HL-60 (cell line): Measurements from ENCODE around the gene ESPNL.

Source experiments
- DNase-seq, 2 experiments: peaks; one replicate each; pipeline ENCODE4 v3.0.0-alpha.2; 2010 to 2020; ENCODE audit warnings: low read depth in 1 of 2, low spot score in 1 of 2
- H3K27ac ChIP-seq: fragments of 250-450 bp; sonication (Bioruptor Pico); replicated peaks from 2 replicates; pipeline ENCODE4 v1.5.1; 2020; ENCODE audit warnings: mild to moderate bottlenecking, moderate library complexity
- H3K27me3 ChIP-seq: fragments of 250-450 bp; sonication (Bioruptor Pico); 2 replicates; pipeline ENCODE4 v1.5.1; 2021; ENCODE audit warnings: mild to moderate bottlenecking, moderate library complexity; ENCODE audit not compliant: insufficient read depth, poor library complexity, severe bottlenecking
- H3K4me3 ChIP-seq: replicated peaks from 2 replicates; pipeline ENCODE4 v1.5.1; 2011; ENCODE audit warnings: mild to moderate bottlenecking, control low read depth, low read length; ENCODE audit not compliant: insufficient read depth
- GABPA ChIP-seq: IDR thresholded peaks from 2 replicates; pipeline ENCODE4 v1.6.1; 2012; ENCODE audit warnings: low read depth
- POLR2AphosphoS5 ChIP-seq: IDR thresholded peaks from 2 replicates; pipeline ENCODE4 v1.6.1; 2012; ENCODE audit warnings: low read depth
- SPI1 ChIP-seq: IDR thresholded peaks from 2 replicates; pipeline ENCODE4 v1.6.1; 2012; ENCODE audit warnings: low read depth, mild to moderate bottlenecking, borderline replicate concordance
- TF ChIP-seq, protein P1 (sequence below): IDR thresholded peaks from one replicate; pipeline ENCODE4 v1.5.1; 2011; ENCODE audit warnings: low read length, control low read depth, inconsistent platforms; ENCODE audit not compliant: insufficient read depth
- TF ChIP-seq, protein P2 (sequence below): IDR thresholded peaks from 2 replicates; pipeline ENCODE4 v1.6.1; 2012; ENCODE audit warnings: low read depth; ENCODE audit not compliant: insufficient replicate concordance

ESPNL gene

DNA sequence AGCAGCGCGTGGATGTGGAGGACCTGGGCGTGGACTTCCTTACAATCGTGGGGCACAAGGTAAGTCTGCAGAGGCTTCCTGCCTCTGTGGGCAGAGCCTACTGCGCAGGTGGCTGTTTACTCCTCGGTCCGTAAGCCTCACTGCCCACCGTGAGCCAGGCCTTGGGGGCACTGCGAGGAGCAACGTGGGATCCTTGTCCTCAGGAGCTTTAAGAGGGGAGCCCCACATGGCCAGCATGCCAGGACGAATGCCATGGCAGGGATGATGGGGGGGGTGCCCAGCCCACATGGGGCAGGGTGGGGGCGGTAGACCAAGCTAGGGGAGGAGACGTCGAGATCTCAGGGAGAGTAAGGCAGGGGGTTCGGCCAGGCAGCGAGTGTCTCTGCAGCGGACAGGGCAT, 18.0 kb upstream of the ESPNL start:
- TF ChIP-seq, protein P1, sequence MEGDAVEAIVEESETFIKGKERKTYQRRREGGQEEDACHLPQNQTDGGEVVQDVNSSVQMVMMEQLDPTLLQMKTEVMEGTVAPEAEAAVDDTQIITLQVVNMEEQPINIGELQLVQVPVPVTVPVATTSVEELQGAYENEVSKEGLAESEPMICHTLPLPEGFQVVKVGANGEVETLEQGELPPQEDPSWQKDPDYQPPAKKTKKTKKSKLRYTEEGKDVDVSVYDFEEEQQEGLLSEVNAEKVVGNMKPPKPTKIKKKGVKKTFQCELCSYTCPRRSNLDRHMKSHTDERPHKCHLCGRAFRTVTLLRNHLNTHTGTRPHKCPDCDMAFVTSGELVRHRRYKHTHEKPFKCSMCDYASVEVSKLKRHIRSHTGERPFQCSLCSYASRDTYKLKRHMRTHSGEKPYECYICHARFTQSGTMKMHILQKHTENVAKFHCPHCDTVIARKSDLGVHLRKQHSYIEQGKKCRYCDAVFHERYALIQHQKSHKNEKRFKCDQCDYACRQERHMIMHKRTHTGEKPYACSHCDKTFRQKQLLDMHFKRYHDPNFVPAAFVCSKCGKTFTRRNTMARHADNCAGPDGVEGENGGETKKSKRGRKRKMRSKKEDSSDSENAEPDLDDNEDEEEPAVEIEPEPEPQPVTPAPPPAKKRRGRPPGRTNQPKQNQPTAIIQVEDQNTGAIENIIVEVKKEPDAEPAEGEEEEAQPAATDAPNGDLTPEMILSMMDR: no peak
- no peak for TF ChIP-seq SPI1
- TF ChIP-seq POLR2AphosphoS5: no peak
- no peak for TF ChIP-seq GABPA
- TF ChIP-seq, protein P2, sequence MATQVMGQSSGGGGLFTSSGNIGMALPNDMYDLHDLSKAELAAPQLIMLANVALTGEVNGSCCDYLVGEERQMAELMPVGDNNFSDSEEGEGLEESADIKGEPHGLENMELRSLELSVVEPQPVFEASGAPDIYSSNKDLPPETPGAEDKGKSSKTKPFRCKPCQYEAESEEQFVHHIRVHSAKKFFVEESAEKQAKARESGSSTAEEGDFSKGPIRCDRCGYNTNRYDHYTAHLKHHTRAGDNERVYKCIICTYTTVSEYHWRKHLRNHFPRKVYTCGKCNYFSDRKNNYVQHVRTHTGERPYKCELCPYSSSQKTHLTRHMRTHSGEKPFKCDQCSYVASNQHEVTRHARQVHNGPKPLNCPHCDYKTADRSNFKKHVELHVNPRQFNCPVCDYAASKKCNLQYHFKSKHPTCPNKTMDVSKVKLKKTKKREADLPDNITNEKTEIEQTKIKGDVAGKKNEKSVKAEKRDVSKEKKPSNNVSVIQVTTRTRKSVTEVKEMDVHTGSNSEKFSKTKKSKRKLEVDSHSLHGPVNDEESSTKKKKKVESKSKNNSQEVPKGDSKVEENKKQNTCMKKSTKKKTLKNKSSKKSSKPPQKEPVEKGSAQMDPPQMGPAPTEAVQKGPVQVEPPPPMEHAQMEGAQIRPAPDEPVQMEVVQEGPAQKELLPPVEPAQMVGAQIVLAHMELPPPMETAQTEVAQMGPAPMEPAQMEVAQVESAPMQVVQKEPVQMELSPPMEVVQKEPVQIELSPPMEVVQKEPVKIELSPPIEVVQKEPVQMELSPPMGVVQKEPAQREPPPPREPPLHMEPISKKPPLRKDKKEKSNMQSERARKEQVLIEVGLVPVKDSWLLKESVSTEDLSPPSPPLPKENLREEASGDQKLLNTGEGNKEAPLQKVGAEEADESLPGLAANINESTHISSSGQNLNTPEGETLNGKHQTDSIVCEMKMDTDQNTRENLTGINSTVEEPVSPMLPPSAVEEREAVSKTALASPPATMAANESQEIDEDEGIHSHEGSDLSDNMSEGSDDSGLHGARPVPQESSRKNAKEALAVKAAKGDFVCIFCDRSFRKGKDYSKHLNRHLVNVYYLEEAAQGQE: no peak
- DNase-seq: no peak
- H3K27me3 ChIP-seq: no peaks in the 10 kb centered on the region
- H3K27ac ChIP-seq: no peak overlapping the region
- no peak overlapping the region for H3K4me3 ChIP-seq

DNA sequence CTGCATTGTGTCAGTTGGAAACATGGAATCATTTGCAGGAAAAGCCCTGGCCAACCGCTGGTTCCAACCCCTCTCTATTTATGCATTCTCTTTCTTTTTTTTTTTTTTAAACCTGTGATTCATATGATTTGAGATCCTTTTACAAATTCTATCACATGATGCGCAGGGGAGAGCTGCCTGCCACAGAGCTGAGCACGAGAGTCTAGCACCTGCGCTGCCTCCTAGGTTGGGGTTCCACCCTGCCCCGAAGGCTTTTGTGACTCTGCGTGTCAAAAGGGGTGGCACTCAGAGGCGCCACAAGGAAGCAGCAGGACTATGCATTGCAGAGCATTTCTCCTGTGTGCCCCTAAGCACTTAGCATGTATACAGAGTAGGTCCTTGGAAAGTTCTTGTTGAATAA, 17.3 kb upstream of the ESPNL start:
- no peak for DNase-seq
- TF ChIP-seq GABPA: no peak
- TF ChIP-seq, protein P1: no peak

DNA sequence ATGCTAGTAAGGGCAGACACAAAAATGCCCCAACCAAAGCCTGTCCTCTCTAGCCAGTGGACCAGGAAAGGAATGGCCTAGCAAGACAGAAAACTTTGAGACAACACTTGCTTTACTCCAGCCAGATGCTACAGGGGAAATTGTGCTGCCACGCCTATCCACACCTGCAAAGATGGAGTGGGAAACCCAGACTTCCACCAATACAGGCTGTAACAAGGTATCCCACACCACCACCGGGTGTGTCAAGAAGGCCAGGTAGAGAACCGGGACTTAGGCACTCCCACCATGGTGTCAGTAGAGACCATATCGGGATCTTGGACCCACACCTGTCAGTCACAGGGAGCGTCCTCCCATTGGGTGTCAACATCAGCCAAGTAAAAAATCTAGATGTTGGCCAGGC, 16.2 kb upstream of the ESPNL start:
- Histone ChIP-seq H3K4me3 (no peak overlapping the region), H3K27ac (no peak overlapping the region), H3K27me3 (no peaks in the 10 kb centered on the region)
- DNase-seq: no peak
- TF ChIP-seq GABPA (no peak), SPI1 (no peak), POLR2AphosphoS5 (no peak)
- TF ChIP-seq, protein P1: no peak
- TF ChIP-seq, protein P2: no peak

More for the DNA sequence above, 17.3 kb upstream of the ESPNL start:
- no peak overlapping the region for H3K4me3 ChIP-seq
- H3K27me3 ChIP-seq: no peaks in the 10 kb centered on the region
- H3K27ac ChIP-seq: no peak overlapping the region

DNA sequence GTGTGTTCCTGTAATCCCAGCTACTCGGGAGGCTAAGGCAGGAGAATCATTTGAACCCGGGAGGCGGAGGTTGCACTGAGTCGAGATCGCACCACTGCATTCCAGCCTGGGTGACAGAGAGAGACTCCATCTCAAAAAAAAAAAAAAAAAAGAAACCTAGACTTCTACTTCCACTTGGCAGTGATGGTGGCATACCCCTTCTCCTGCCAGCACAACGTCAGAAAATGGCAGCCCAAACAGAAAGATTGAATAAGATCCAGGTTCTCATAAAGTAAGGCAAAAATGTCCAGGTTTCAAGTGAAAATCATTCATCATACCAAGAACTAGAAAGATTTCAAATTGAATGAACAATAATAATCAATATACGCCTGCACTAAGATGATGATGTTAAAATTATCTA, 15.4 kb upstream of the ESPNL start:
- no peak for DNase-seq
- no peaks in the 10 kb centered on the region for H3K27me3 ChIP-seq
- TF ChIP-seq SPI1 (no peak), GABPA (no peak), POLR2AphosphoS5 (no peak)
- TF ChIP-seq, protein P2: no peak
- TF ChIP-seq, protein P1: no peak
- no peak overlapping the region for H3K27ac ChIP-seq
- H3K4me3 ChIP-seq: no peak overlapping the region
